Lower lobe of right lung (tissue), 2 donors: ENCODE measurements around the gene P4HB. TPM values are rescaled to one million over a fixed set of nuclear protein-coding genes. Genes with fewer than 3 reads are reported as not detected.

Source experiments
- ATAC-seq, 2 donors: fragments of 200-7000 bp; cut with Tn5 transposase; one replicate each; pipeline ENCODE4 v1.9.1; 2020 to 2022; ENCODE audit warnings: mild to moderate bottlenecking in 2 of 2, moderate library complexity in 2 of 2
- DNase-seq: peaks from one replicate; pipeline ENCODE4 v3.0.0-alpha.2; 2020
- H3K27ac ChIP-seq: fragments of 200-600 bp; one replicate; pipeline ENCODE4 v1.8.0; 2022
- H3K27me3 ChIP-seq: fragments of 200-600 bp; one replicate; pipeline ENCODE4 v1.8.0; 2022; ENCODE audit warnings: low read depth
- H3K36me3 ChIP-seq: fragments of 200-600 bp; one replicate; pipeline ENCODE4 v1.8.0; 2022; ENCODE audit warnings: mild to moderate bottlenecking
- H3K4me1 ChIP-seq: fragments of 200-600 bp; one replicate; pipeline ENCODE4 v1.8.0; 2022
- H3K4me3 ChIP-seq: fragments of 200-600 bp; one replicate; pipeline ENCODE4 v1.8.0; 2022; ENCODE audit warnings: mild to moderate bottlenecking
- H3K9me3 ChIP-seq: fragments of 200-600 bp; one replicate; pipeline ENCODE4 v1.8.0; 2022
- CTCF ChIP-seq: fragments of 200-600 bp; IDR thresholded peaks from one replicate; pipeline ENCODE4 v1.8.0; 2022; ENCODE audit warnings: antibody characterized with exemption, mild to moderate bottlenecking
- intact Hi-C: fragments of 100-400 bp; cut with DNase I; formaldehyde crosslinking; loops from one replicate; pipeline ENCODE4 v1.11.0; 2022
- total RNA-seq: library from RNA; stranded (reverse); fragmentation: NEBNext Ultra II Directional; extraction: Animal tissue kit (Norgen Biotek cat#: 25700); gene quantifications from one replicate; pipeline ENCODE4 v1.2.1, GENCODE V29; 2021
- donor health status: DM: no; HTN: yes; CAD: no; lungs with severe emphysema.

The P4HB gene
- total RNA-seq, 1 donor from 2014 or later = 432 TPM

GRCh38 chr17:81804559-81805399, 55.6 kb downstream of the P4HB start:
- Histone ChIP-seq H3K27ac (no peak overlapping the region), H3K9me3 (no peaks in the 10 kb centered on the region), H3K4me3 (no peak overlapping the region), H3K4me1 (peaks cover 10% of the 10 kb centered on the region), H3K27me3 (peaks cover 79% of the 10 kb centered on the region), H3K36me3 (no peaks in the 10 kb centered on the region)
- intact Hi-C loops = no loop called here
- DNase-seq = no peak
- TF ChIP-seq CTCF = no peak
- ATAC-seq = peak in 1 of 2 donors; percentile 13

- peaks cover 78% of the 10 kb centered on the region for H3K27me3 ChIP-seq
- no peak within 1 kb of the TSS for H3K27ac ChIP-seq
- intact Hi-C loops = no loop called here
- H3K36me3 ChIP-seq = no peaks in the 10 kb centered on the region
- DNase-seq = no peak
- no peak within 1 kb of the TSS for H3K4me3 ChIP-seq
- ATAC-seq = no peak
- H3K4me1 ChIP-seq = peaks cover 10% of the 10 kb centered on the region
- no peaks in the 10 kb centered on the region for H3K9me3 ChIP-seq
- TF ChIP-seq CTCF = no peak
Measured at GRCh38 chr17:81803728-81804558, 56.4 kb downstream of the P4HB start, which contains the start of gene GCGR. TSS of gene GCGR (plus strand) at chr17:81804150. CDS start at chr17:81809019, 4,869 bp downstream.

GRCh38 chr17:81802856-81803643, 57.3 kb downstream of the P4HB start:
- TF ChIP-seq CTCF = no peak
- no peak for ATAC-seq
- H3K27me3 ChIP-seq = peaks cover 72% of the 10 kb centered on the region

GRCh38 chr17:81802048-81802758, 58.1 kb downstream of the P4HB start:
- intact Hi-C loops = no loop called here
- Histone ChIP-seq H3K27ac (no peak overlapping the region), H3K36me3 (no peaks in the 10 kb centered on the region), H3K4me3 (no peak overlapping the region), H3K27me3 (peaks cover 64% of the 10 kb centered on the region), H3K9me3 (no peaks in the 10 kb centered on the region), H3K4me1 (peaks cover 10% of the 10 kb centered on the region)
- no peak for TF ChIP-seq CTCF
- no peak for DNase-seq
- no peak for ATAC-seq

More at GRCh38 chr17:81802856-81803643, 57.3 kb downstream of the P4HB start:
- Histone ChIP-seq H3K9me3 (no peaks in the 10 kb centered on the region), H3K27ac (no peak overlapping the region), H3K4me3 (no peak overlapping the region), H3K4me1 (peaks cover 10% of the 10 kb centered on the region), H3K36me3 (no peaks in the 10 kb centered on the region)
- intact Hi-C loops = no loop called here
- no peak for DNase-seq
